Calu3 (cell line): Measurements from ENCODE around the gene SPTBN4. TPM values are rescaled to one million over a fixed set of nuclear protein-coding genes. Genes with fewer than 3 reads are reported as not detected.

Source experiments
- BruUV-seq: library from RNA; stranded (reverse); fragments of 400-500 nt; replicated peaks from 2 replicates; lab custom pipeline; 2021; lab: Mats Ljungman, UMichigan
- CTCF ChIA-PET: fragments of 300-600 bp; sonication (Branson Sonifier 250); formaldehyde crosslinking; loops from one replicate; lab custom pipeline; 2022; ENCODE audit warnings: antibody characterized with exemption; lab: Charles Lee
- DNase-seq: peaks from one replicate; pipeline ENCODE4 v3.0.0; 2022
- H3K27ac Mint-ChIP-seq: one replicate; pipeline ENCODE4 v1.8.0; 2022; ENCODE audit warnings: mixed read lengths; ENCODE audit not compliant: unreplicated experiment
- H3K27me3 Mint-ChIP-seq: one replicate; pipeline ENCODE4 v1.8.0; 2022; ENCODE audit warnings: mixed read lengths; ENCODE audit not compliant: unreplicated experiment
- H3K36me3 Mint-ChIP-seq: one replicate; pipeline ENCODE4 v1.8.0; 2022; ENCODE audit warnings: mild to moderate bottlenecking, moderate library complexity, mixed read lengths; ENCODE audit not compliant: insufficient read depth, unreplicated experiment
- H3K4me1 Mint-ChIP-seq: one replicate; pipeline ENCODE4 v1.8.0; 2022; ENCODE audit warnings: mild to moderate bottlenecking, low read depth, mixed read lengths; ENCODE audit not compliant: unreplicated experiment
- H3K4me3 Mint-ChIP-seq: one replicate; pipeline ENCODE4 v1.8.0; 2022; ENCODE audit warnings: mild to moderate bottlenecking, low read depth, moderate library complexity, mixed read lengths; ENCODE audit not compliant: unreplicated experiment
- H3K9me3 Mint-ChIP-seq: one replicate; pipeline ENCODE4 v1.8.0; 2022; ENCODE audit warnings: low read depth, mixed read lengths; ENCODE audit not compliant: unreplicated experiment
- intact Hi-C: fragments of 100-400 bp; cut with micrococcal nuclease; formaldehyde crosslinking; loops from one replicate; pipeline ENCODE4 v1.10.0; 2022; ENCODE audit not compliant: unreplicated experiment
- total RNA-seq: library from RNA; stranded (reverse); gene quantifications from 2 replicates; pipeline ENCODE4 v1.2.3, GENCODE V29; 2022
- TF ChIP-seq, protein P1 (sequence below): fragments of 200-600 bp; IDR thresholded peaks from one replicate; pipeline ENCODE4 v1.8.0; 2022; ENCODE audit warnings: antibody characterized with exemption; ENCODE audit not compliant: unreplicated experiment

Gene SPTBN4
- total RNA-seq, 1 experiment from 2014 or later = 0.80 TPM

DNA sequence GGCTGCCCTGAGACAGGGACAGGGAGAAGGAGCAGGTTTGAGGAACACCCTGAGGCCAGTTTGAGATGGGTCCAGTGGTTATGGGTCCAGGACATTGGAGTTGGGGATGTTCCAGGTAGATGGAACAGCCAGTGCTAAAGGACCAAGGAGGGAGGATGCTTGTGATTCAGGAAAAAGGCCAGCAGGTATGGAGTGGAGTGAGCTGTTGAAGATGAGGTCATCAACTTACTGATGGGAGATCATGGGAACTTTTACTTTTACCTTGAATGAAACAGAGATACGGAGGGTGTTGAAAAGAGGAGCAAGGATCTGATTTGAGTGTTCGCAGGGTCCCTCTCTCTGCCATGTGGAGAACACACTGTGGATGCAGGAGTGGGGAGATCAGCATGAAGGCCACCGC is 25.5 kb downstream of the SPTBN4 start:
- intact Hi-C loops = no loop called here
- no peaks in the 10 kb centered on the region for H3K9me3 Mint-ChIP-seq
- BruUV-seq = no TSS peak
- peaks cover 4% of the 10 kb centered on the region for H3K36me3 Mint-ChIP-seq
- TF ChIP-seq, protein P1, sequence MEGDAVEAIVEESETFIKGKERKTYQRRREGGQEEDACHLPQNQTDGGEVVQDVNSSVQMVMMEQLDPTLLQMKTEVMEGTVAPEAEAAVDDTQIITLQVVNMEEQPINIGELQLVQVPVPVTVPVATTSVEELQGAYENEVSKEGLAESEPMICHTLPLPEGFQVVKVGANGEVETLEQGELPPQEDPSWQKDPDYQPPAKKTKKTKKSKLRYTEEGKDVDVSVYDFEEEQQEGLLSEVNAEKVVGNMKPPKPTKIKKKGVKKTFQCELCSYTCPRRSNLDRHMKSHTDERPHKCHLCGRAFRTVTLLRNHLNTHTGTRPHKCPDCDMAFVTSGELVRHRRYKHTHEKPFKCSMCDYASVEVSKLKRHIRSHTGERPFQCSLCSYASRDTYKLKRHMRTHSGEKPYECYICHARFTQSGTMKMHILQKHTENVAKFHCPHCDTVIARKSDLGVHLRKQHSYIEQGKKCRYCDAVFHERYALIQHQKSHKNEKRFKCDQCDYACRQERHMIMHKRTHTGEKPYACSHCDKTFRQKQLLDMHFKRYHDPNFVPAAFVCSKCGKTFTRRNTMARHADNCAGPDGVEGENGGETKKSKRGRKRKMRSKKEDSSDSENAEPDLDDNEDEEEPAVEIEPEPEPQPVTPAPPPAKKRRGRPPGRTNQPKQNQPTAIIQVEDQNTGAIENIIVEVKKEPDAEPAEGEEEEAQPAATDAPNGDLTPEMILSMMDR = no peak
- H3K27me3 Mint-ChIP-seq = peaks cover 52% of the 10 kb centered on the region
- no peaks in the 10 kb centered on the region for H3K4me1 Mint-ChIP-seq
- no peak overlapping the region for H3K27ac Mint-ChIP-seq
- CTCF ChIA-PET = interaction anchor here (1.6 kb wide), 1 partner anchor 28 kb away, joined by 7 read pairs; no protein-coding TSS in a partner anchor
- H3K4me3 Mint-ChIP-seq = no peak overlapping the region
- no peak for DNase-seq

- BruUV-seq = no TSS peak
- Mint-ChIP-seq H3K27me3 (peaks cover 52% of the 10 kb centered on the region), H3K9me3 (no peaks in the 10 kb centered on the region), H3K4me3 (no peak overlapping the region), H3K27ac (no peak overlapping the region), H3K36me3 (no peaks in the 10 kb centered on the region), H3K4me1 (no peaks in the 10 kb centered on the region)
- TF ChIP-seq, protein P1 = no peak
- intact Hi-C loops = no loop called here
- DNase-seq = no peak
- CTCF ChIA-PET = no interaction called here
Observed at GRCh38 chr19:40493778-40494177, 27.0 kb downstream of the SPTBN4 start.

DNA sequence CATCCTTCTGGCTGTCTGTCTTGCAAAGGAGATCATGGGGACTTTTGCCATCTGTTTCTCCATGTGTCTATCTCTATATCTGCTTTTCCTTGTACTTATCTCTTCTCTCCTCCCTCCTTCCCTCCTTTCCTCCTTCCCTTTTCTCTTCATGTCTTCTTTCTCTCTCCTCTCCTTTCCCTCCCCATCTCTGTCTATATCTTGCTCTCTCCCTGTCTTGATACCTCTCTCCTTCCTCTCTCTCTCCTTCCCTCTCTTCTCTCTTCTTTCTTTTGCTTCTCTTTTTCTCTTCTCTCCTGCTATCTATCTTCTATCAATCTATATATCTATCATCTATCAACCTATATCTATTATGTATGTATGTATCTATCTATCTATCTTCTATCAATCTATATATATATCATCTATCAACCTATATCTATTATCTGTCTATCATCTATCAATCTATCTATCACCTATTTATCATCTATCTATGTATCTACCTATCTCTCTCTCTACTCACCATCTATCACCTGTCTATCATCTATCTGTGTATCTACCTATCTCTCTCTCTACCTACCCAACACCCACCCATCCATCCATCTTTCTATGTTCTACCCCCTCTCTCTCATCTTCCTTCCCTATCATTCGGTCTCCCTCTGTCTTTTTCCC is 27.5 kb downstream of the SPTBN4 start:
- no peak for DNase-seq
- no peaks in the 10 kb centered on the region for H3K9me3 Mint-ChIP-seq
- CTCF ChIA-PET = no interaction called here
- no TSS peak for BruUV-seq
- H3K27me3 Mint-ChIP-seq = peaks cover 52% of the 10 kb centered on the region
- no peaks in the 10 kb centered on the region for H3K4me1 Mint-ChIP-seq
- H3K4me3 Mint-ChIP-seq = no peak overlapping the region
- intact Hi-C loops = no loop called here
- no peaks in the 10 kb centered on the region for H3K36me3 Mint-ChIP-seq
- no peak overlapping the region for H3K27ac Mint-ChIP-seq
- TF ChIP-seq, protein P1 = no peak

- Mint-ChIP-seq H3K27me3 (peaks cover 50% of the 10 kb centered on the region), H3K4me3 (no peak overlapping the region), H3K27ac (no peak overlapping the region), H3K4me1 (no peaks in the 10 kb centered on the region), H3K36me3 (no peaks in the 10 kb centered on the region), H3K9me3 (no peaks in the 10 kb centered on the region)
- CTCF ChIA-PET = no interaction called here
- no peak for DNase-seq
- intact Hi-C loops = no loop called here
- BruUV-seq = no TSS peak
- TF ChIP-seq, protein P1 = no peak
Observed at GRCh38 chr19:40497214-40497613, 30.4 kb downstream of the SPTBN4 start.
